Stimulated activated CD4-positive, alpha-beta T cell treated with anti-CD3 and anti-CD28 coated beads, Interleukin-12 subunit alpha, Interleukin-12 subunit beta, amount 100 ng/mL, for 48 hours (primary cell): ENCODE measurements around the gene SLC7A6.

Source experiments
- DNase-seq, 3 donors: peaks; one replicate each; pipeline ENCODE4 v3.0.0-alpha.2; 2020; ENCODE audit warnings: low read depth in 2 of 3, low spot score in 1 of 3

Gene SLC7A6

GRCh38 chr16:68339214-68339613 lies 74.9 kb downstream of the SLC7A6 start:
- DNase-seq, result no peak

- DNase-seq, result no peak
Measured at GRCh38 chr16:68342620-68343019, 78.3 kb downstream of the SLC7A6 start.

- no peak for DNase-seq
Measured at GRCh38 chr16:68343137-68343536, 78.8 kb downstream of the SLC7A6 start.

GRCh38 chr16:68344252-68344651 lies 79.9 kb downstream of the SLC7A6 start:
- DNase-seq, result no peak

GRCh38 chr16:68345351-68345810 lies 81.1 kb downstream of the SLC7A6 start:
- no peak for DNase-seq

GRCh38 chr16:68345958-68346635 lies 81.8 kb downstream of the SLC7A6 start:
- no peak for DNase-seq

GRCh38 chr16:68346892-68347480 lies 82.7 kb downstream of the SLC7A6 start:
- no peak for DNase-seq

GRCh38 chr16:68347605-68348004 lies 83.3 kb downstream of the SLC7A6 start:
- DNase-seq, result no peak

- DNase-seq, result no peak
Measured at GRCh38 chr16:68348639-68349445, 84.5 kb downstream of the SLC7A6 start.

- DNase-seq, result no peak
Measured at GRCh38 chr16:68349838-68350410, 85.6 kb downstream of the SLC7A6 start.

GRCh38 chr16:68350813-68351350 lies 86.6 kb downstream of the SLC7A6 start:
- DNase-seq, result no peak
